ENCODE data around the gene SLC17A9.

DNA sequence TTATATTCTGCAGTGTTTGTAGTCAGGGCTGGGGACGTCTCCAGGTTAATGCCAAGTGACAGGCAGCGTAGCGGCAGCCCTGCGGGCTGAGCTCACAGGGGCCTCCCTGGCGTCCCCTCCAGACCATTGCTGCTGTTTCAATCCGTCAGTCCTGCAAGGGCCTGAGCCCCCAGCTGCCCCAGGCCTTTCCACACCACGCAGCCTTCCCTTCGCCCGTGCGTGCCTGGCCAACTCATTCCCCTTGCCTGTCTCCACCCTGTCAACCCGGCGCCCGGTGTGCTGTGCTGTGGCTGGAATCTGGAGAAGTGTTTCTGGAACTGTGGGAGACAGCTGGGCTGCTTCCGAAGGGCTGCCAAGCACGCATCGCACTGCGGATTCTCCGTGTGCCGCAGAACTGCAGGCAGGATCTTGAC, 42.4 kb downstream of the SLC17A9 start:
- TF ChIP-seq, protein P1, sequence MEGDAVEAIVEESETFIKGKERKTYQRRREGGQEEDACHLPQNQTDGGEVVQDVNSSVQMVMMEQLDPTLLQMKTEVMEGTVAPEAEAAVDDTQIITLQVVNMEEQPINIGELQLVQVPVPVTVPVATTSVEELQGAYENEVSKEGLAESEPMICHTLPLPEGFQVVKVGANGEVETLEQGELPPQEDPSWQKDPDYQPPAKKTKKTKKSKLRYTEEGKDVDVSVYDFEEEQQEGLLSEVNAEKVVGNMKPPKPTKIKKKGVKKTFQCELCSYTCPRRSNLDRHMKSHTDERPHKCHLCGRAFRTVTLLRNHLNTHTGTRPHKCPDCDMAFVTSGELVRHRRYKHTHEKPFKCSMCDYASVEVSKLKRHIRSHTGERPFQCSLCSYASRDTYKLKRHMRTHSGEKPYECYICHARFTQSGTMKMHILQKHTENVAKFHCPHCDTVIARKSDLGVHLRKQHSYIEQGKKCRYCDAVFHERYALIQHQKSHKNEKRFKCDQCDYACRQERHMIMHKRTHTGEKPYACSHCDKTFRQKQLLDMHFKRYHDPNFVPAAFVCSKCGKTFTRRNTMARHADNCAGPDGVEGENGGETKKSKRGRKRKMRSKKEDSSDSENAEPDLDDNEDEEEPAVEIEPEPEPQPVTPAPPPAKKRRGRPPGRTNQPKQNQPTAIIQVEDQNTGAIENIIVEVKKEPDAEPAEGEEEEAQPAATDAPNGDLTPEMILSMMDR (IDR thresholded peaks at IDR 0.05) = no peak
- TF ChIP-seq POLR2A (IDR thresholded peaks at IDR 0.05) = no peak

All from Peyer's patch (tissue), 4 donors.